ENCODE data around the gene TJP1. TPM values are rescaled to one million over a fixed set of nuclear protein-coding genes. Genes with fewer than 3 reads are reported as not detected.

Gene TJP1
- polyA plus RNA-seq, 1 experiment = 42.5 TPM

DNA sequence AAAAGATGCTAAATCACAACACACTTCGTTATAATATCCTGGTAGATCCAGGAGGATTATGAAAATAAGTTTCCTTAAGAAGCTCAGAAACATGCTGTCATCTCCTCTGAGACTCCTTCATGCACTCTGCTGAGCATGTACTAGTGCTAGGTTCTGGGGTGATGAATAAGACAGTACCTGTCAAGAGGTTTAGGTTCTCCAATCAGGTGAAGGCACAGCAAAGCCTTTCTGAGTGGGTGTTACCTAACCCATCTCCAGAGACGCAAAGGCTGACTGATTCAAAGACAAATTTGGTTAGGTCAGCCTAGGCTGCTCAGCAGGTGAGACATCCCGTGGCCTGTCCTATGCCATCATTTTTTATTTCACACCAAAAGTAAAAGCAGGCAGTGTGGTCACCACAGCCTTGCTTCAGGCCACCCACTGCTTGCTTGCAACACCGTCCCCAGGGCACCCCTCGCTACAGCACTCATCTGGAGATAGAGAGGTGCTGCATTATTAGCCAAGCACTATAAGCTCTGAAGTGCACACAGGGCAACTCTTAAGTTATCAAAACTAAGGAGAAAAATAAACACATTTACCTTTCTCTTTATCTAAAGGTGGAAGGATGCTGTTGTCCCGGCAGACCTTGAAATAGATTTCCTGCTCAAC lies 117.2 kb downstream of the TJP1 start:
- peaks cover 16% of the 10 kb centered on the region for H3K36me3 ChIP-seq (ENCODE audit: control insufficient read depth, insufficient read depth, low read length)

GRCh38 chr15:29701151-29701550 lies 121.1 kb downstream of the TJP1 start:
- no peak overlapping the region for H3K4me3 ChIP-seq (ENCODE audit: low read depth, low read length)
- no peaks in the 10 kb centered on the region for H3K27me3 ChIP-seq (ENCODE audit: control insufficient read depth, insufficient read depth, low read length)
- H3K36me3 ChIP-seq (ENCODE audit: control insufficient read depth, insufficient read depth, low read length) = peaks cover 13% of the 10 kb centered on the region
- CTCF ChIA-PET = no interaction called here
- POLR2A ChIA-PET = no interaction called here
- TF ChIP-seq CTCF (IDR thresholded peaks at IDR 0.05; ENCODE audit: insufficient read depth, low read depth, low read length) = no peak
- no peak for DNase-seq (ENCODE audit: low read depth)

More for the DNA sequence above, 117.2 kb downstream of the TJP1 start:
- TF ChIP-seq CTCF (IDR thresholded peaks at IDR 0.05; ENCODE audit: insufficient read depth, low read depth, low read length) = no peak
- CTCF ChIA-PET = interaction anchor here (2.1 kb wide), 1 partner anchor 9 kb away, joined by 6 read pairs; no protein-coding TSS in a partner anchor
- no peaks in the 10 kb centered on the region for H3K27me3 ChIP-seq (ENCODE audit: control insufficient read depth, insufficient read depth, low read length)
- H3K4me3 ChIP-seq (ENCODE audit: low read depth, low read length) = no peak overlapping the region
- DNase-seq (ENCODE audit: low read depth) = no peak
- POLR2A ChIA-PET = interaction anchor here (0.6 kb wide), 1 partner anchor 9 kb away, joined by 3 read pairs; no protein-coding TSS in a partner anchor

DNA sequence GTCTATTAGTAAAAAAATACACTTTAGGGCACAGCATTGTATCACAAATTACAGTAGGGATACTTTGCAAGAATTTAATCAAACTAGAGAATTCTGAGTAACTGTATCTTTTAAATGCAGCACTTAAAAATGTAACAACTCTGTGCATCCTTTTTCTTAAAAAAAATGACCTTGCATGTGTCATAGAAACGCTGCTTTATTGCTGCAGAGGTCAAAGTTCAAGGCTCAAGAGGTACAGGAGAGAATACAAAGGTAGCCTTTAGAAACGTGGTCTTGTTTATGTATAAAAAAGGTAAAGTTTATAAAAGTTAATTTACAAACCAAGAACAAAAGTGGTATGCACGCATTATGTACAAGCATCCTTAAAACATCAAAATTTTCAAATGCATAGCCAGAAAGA lies 122.0 kb downstream of the TJP1 start:
- ChIA-PET CTCF (no interaction called here), POLR2A (no interaction called here)
- peaks cover 13% of the 10 kb centered on the region for H3K36me3 ChIP-seq (ENCODE audit: control insufficient read depth, insufficient read depth, low read length)
- H3K4me3 ChIP-seq (ENCODE audit: low read depth, low read length) = no peak overlapping the region
- H3K27me3 ChIP-seq (ENCODE audit: control insufficient read depth, insufficient read depth, low read length) = no peaks in the 10 kb centered on the region
- TF ChIP-seq CTCF (IDR thresholded peaks at IDR 0.05; ENCODE audit: insufficient read depth, low read depth, low read length) = no peak
- DNase-seq (ENCODE audit: low read depth) = no peak

GRCh38 chr15:29699791-29700190 lies 122.5 kb downstream of the TJP1 start:
- H3K4me3 ChIP-seq (ENCODE audit: low read depth, low read length) = no peak overlapping the region
- DNase-seq (ENCODE audit: low read depth) = no peak
- no peak for TF ChIP-seq CTCF (IDR thresholded peaks at IDR 0.05; ENCODE audit: insufficient read depth, low read depth, low read length)
- H3K36me3 ChIP-seq (ENCODE audit: control insufficient read depth, insufficient read depth, low read length) = peaks cover 10% of the 10 kb centered on the region
- POLR2A ChIA-PET = no interaction called here
- H3K27me3 ChIP-seq (ENCODE audit: control insufficient read depth, insufficient read depth, low read length) = no peaks in the 10 kb centered on the region
- CTCF ChIA-PET = no interaction called here

DNA sequence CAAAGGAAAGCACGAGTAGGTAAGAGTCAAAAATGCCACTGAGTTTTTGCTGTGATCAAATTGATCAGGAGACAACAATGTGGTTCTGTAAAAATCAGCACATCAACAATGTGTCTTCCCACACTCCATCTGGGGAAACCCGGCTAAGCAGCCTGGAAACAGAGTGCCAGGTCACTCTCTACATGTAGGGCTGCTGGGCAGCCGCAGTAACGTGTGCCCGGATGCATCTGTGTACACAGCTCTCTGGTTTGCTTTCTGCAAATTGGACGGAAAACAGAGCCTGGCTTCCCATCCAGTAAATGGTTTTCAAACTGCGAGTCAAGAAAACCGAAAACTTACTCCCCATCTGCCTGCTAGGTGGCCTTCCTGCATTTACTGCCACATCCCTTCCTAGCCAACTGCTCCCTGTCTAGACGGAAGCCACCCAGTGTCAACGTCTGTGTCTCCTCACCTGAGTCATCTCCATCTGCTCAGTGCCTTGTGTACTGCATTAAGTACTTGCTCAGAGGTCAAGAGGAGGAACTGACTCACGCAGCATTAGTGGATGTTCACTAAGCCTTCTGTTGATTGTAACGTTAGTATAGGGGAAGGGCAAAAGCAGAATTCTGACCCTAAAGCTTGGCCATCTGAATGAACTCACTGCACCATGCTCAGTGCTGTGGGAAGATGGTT lies 124.1 kb downstream of the TJP1 start:
- no peaks in the 10 kb centered on the region for H3K27me3 ChIP-seq (ENCODE audit: control insufficient read depth, insufficient read depth, low read length)
- H3K4me3 ChIP-seq (ENCODE audit: low read depth, low read length) = no peak overlapping the region
- H3K36me3 ChIP-seq (ENCODE audit: control insufficient read depth, insufficient read depth, low read length) = peaks cover 7% of the 10 kb centered on the region
- CTCF ChIA-PET = no interaction called here
- POLR2A ChIA-PET = no interaction called here
- no peak for DNase-seq (ENCODE audit: low read depth)
- TF ChIP-seq CTCF (IDR thresholded peaks at IDR 0.05; ENCODE audit: insufficient read depth, low read depth, low read length) = no peak
